ENCODE results near the gene MAOA.

DNA sequence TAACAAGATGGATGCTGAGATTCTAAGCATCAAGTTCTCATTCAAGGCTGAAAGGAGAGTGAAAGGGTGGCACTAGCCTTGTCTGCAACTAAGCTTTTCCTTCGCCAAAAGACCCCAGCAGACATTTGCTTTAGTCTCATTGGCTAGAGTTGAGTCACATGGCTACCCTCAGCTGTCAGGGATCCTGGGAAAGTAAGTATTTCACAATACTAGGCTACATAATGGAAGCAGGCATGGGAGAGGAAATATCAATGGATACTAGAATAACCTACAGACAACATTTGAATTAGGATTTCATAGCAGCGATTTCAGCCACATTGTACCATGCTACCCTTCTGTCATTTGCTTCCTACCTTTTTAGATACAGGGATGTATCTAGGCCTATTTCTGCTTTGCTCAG, 29.1 kb downstream of the MAOA start:
- no peak for TF ChIP-seq CTCF (IDR thresholded peaks at IDR 0.05)
- TF ChIP-seq EZH2 (IDR thresholded peaks at IDR 0.05) = no peak
- TF ChIP-seq EZH2phosphoT487 (IDR thresholded peaks at IDR 0.05) = no peak
